Coronary artery (tissue), 2 donors: Measurements from ENCODE around the gene TNFAIP1.

ENCODE experiments used
- DNase-seq: peaks from one replicate; pipeline ENCODE4 v3.0.0-alpha.2; 2017; ENCODE audit warnings: low spot score
- H3K27ac ChIP-seq, 2 donors: fragments of 200-600 bp; sonication (generic); one replicate each; pipeline ENCODE4 v1.5.1; 2016 to 2019
- H3K4me3 ChIP-seq: fragments of 200-600 bp; sonication (generic); 2 replicates; pipeline ENCODE4 v1.5.1; 2016; ENCODE audit warnings: mild to moderate bottlenecking, moderate library complexity
- TF ChIP-seq, protein P1 (sequence below): fragments of 200-600 bp; sonication (generic); IDR thresholded peaks from one replicate; pipeline ENCODE4 v1.5.1; 2019; ENCODE audit warnings: antibody characterized with exemption

Gene TNFAIP1

DNA sequence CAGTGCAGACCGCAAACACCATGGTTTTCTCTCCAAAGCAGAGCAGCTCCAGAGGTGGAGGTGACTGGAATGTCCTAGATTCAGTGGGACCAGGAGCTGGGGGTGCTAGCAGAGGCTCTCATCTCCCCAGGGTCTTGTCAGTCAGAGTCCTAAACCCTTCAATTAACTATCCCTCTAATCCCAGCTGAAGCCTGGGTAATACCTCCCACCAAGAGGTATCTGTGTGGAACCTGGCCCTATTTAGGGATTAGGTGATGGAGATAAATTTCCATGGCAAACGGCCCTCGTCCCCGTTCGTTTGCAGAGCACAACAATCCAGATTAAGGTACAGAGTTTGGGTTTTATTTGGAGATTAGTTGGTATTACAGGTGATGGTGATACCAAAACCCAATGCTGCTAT, 27.6 kb downstream of the TNFAIP1 start:
- Histone ChIP-seq H3K27ac (no peak overlapping the region), H3K4me3 (no peak overlapping the region)
- TF ChIP-seq, protein P1, sequence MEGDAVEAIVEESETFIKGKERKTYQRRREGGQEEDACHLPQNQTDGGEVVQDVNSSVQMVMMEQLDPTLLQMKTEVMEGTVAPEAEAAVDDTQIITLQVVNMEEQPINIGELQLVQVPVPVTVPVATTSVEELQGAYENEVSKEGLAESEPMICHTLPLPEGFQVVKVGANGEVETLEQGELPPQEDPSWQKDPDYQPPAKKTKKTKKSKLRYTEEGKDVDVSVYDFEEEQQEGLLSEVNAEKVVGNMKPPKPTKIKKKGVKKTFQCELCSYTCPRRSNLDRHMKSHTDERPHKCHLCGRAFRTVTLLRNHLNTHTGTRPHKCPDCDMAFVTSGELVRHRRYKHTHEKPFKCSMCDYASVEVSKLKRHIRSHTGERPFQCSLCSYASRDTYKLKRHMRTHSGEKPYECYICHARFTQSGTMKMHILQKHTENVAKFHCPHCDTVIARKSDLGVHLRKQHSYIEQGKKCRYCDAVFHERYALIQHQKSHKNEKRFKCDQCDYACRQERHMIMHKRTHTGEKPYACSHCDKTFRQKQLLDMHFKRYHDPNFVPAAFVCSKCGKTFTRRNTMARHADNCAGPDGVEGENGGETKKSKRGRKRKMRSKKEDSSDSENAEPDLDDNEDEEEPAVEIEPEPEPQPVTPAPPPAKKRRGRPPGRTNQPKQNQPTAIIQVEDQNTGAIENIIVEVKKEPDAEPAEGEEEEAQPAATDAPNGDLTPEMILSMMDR, result no peak
- DNase-seq, result no peak

DNA sequence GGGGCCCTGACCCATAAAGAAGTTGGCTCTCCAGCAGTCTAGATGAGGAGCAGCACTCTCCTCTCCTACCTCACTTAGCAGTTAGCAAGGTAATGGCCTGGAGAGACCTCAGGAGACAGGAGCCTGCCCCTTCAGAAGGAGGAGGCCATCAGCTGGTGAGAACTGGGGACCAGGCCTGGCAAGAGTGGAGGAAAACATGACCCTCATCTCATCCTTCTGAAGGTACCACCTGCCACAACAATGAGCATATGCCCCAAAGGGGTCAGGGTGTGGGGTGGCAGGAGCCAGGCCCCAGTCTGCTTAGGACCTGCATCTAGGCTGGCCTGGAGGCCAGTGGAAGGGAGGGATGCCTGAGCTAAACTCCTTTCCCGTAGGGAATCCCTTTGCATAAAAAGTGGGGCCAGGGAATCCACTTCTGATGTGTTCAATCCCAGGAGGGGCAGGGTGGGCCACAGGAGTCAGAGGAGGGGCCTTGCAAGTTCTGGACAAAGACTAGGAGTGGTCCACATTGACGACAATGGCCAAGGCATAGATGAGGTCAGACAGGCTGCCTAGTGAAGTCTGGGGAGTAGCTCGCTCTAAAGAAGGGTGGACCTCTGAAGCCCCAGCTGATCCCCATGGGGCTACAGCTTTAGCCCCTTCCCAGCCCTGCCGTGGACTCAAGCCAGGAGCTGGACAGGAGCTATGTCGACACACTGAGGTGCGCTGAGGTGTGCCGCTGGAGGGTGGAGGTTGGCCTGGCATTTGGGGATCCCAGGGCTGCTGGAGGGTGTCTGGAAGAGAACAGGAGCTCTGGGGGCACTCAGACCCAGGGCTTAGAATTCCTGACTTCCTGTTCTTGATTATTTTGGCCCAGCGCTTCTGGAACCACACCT, 28.5 kb downstream of the TNFAIP1 start:
- no peak for DNase-seq
- TF ChIP-seq, protein P1, result no peak
- no peak overlapping the region for H3K27ac ChIP-seq
- no peak overlapping the region for H3K4me3 ChIP-seq

DNA sequence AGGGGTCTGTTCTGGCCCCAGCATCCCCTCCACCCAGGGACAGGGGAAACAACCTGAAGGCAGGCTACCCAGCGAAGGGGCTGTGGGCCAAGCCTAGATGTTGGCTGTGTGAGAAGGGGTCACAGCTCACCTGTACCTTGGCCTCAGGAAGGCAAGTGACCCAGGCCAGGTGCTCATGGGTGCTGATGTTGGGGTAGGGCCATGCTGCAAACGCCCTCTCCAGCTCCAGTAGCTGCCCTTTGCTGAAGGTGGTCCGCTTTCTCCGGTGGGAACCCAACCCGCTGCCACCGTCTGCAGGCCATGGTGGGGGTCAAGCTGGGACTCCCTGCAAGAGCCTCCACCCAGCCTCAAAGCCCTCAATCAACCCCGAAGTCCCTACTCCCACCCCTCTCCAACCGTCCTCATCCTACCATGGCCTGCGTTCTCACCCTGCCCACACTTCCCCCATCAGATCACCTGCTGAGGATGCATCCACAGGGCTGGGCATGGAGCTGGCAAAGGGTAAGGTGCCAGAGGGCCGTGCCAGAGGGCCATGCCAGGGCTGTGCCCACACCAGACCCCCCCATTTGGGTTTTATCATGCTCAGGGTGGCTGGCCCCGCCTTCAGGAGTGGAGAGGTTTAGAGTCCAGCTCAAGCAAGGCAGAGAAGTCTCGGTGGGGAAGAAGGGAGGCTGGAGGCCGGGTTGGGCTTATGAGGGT, 29.3 kb downstream of the TNFAIP1 start, which contains the start of gene SEBOX:
Gene SEBOX (minus strand): TSS at position 535 of the 699 bp plus-strand sequence. CDS start 48 bp downstream, at position 487.
- TF ChIP-seq, protein P1, result no peak
- no peak for DNase-seq
- Histone ChIP-seq H3K4me3 (no peak within 1 kb of the TSS), H3K27ac (no peak within 1 kb of the TSS)

DNA sequence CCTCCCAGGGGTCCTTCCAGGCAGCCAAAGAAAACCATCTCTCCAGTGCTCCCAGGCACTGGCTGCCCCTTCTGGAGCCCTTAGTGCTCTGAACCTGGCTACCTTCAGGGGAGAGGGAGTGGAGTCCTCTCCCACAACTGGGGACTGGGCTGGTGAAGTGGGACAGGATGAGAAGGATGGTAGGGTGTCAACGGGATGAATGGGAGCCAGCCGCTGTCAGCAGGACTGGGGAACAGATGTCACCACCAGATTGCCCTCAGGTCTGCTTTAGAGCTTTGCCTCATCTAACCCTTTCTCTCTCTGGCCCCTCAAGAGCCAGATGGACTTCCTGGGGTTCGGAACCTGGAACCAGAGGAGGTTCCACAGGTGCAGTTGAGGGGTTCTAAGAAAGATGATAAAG, 29.9 kb downstream of the TNFAIP1 start:
- no peak for DNase-seq

DNA sequence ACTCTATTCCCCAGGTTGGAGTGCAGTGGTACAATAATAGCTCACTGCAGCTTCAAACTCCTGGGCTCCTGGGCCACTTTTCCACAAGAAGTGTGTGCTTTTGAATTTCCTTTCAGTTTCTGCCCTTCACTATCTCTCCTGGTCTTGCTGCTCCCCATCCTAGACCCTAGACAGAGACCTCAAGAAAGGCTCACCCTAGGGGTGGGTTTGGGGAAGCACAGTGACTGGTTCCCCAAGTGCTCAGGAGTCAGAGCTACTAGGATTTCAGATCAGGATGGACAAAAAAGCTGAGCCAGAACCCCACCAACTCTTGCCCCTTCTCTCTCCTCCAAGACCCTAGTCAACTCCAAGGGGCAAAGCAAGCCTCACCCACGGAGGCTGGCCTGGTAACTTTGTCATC, 31.0 kb downstream of the TNFAIP1 start:
- no peak for DNase-seq
- H3K27ac ChIP-seq, result no peak overlapping the region
- TF ChIP-seq, protein P1, result no peak
- no peak overlapping the region for H3K4me3 ChIP-seq

More for the DNA sequence above, 29.9 kb downstream of the TNFAIP1 start:
- no peak overlapping the region for H3K4me3 ChIP-seq
- TF ChIP-seq, protein P1, result no peak
- H3K27ac ChIP-seq, result no peak overlapping the region

DNA sequence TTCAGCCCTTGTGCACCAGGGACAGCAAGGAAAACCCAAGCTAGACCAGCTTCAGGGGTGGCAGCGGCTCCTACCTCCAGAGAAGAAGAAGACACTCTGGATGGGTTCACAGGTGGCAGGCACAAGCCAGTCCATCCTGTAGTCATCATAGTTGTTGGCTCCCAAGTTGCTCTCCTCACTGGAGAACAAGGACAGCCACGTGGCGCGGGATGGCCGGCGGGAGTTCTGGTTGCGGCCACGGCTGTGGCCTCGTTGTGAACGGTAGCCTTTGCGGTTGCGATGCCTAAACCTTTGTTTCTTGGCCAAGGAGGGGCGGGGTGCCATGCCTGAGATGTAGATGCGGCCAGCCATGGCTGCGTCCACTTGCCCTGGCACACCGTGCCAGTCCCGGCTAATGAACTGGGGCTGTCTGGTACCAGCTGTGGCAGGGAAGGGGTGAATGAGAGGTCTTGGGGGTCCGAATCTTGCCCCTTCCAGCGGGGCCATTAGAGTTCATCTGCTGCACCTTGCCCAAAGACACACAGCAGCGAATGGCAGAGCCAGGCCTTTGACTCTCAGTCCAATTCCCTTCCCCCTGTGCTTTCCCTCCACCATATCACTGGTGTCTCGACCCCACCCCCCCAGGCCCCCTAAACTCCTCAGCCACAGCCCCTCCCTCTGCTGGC, 32.2 kb downstream of the TNFAIP1 start:
- H3K27ac ChIP-seq, result no peak overlapping the region
- H3K4me3 ChIP-seq, result no peak overlapping the region
- TF ChIP-seq, protein P1, result no peak
- DNase-seq, result no peak
